ENCODE data around the gene CEP72. TPM values are rescaled to one million over a fixed set of nuclear protein-coding genes. Genes with fewer than 3 reads are reported as not detected.

Gene CEP72
- polyA plus RNA-seq, 1 of the 3 experiments (the other 2 are of a cell fraction) = 4.4 TPM

DNA sequence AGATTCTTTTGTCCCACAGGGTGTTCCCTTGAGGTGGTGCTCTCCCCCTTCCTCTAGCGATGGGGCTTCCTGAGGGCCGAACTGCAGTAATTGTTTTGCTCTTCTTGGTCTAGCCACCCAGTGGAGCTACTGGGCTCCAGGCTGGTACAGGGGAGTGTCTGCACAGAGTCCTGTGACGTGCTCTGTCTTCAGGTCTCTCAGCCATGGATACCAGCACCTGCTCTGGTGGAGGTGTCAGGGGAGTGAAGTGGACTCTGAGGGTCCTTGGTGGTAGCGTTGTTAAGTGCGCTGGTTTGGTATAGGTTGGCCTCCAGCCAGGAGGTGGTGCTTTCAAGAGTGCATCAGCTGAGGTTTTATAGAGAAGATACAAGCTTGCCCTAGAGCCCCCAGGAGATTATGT, 20.4 kb upstream of the CEP72 start:
- POLR2A ChIA-PET = no interaction called here

DNA sequence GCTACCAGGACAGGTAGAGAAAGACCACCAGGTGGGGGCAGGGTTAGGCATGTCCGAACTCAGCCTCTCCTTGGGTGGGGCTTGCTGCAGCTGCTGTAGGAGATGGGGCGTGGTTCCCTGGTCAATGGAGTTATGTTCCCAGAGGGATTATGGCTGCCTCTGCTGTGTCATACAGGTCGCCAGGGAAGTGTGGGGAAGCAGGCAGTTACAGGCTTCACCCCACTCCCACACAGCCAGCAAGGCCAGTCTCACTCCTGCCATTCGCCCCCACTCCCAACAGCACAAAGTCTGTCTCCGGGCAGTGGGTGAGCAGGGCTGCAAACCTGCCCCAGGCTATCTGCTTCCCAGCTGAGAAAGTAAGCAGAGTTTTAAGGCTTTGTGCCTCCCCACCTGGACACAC, 20.0 kb upstream of the CEP72 start:
- TF ChIP-seq NFIC (IDR thresholded peaks at IDR 0.05; ENCODE audit: borderline replicate concordance) (no peak), YY1 (IDR thresholded peaks at IDR 0.05; ENCODE audit: low read depth) (no peak), TEAD4 (IDR thresholded peaks at IDR 0.05; ENCODE audit: borderline replicate concordance, insufficient read depth) (no peak), SMC3 (IDR thresholded peaks at IDR 0.05; ENCODE audit: low read depth, low read length) (no peak), CHD2 (IDR thresholded peaks at IDR 0.05; ENCODE audit: low read length, partially characterized antibody) (no peak), ELF1 (IDR thresholded peaks at IDR 0.05) (no peak), GATA2 (CRISPR knock-in tag; IDR thresholded peaks at IDR 0.05) (no peak), GABPA (IDR thresholded peaks at IDR 0.05; ENCODE audit: low read depth) (no peak), NRF1 (IDR thresholded peaks at IDR 0.05; ENCODE audit: low read depth, low read length) (no peak), FOXJ3 (CRISPR knock-in tag; IDR thresholded peaks at IDR 0.05) (no peak), SIN3A (IDR thresholded peaks at IDR 0.05; ENCODE audit: borderline replicate concordance, low read depth, low read length) (no peak)
- TF ChIP-seq, protein P1, sequence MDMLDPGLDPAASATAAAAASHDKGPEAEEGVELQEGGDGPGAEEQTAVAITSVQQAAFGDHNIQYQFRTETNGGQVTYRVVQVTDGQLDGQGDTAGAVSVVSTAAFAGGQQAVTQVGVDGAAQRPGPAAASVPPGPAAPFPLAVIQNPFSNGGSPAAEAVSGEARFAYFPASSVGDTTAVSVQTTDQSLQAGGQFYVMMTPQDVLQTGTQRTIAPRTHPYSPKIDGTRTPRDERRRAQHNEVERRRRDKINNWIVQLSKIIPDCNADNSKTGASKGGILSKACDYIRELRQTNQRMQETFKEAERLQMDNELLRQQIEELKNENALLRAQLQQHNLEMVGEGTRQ (IDR thresholded peaks at IDR 0.05; ENCODE audit: borderline replicate concordance, low read depth, low read length) = no peak
- TF ChIP-seq, protein P2, sequence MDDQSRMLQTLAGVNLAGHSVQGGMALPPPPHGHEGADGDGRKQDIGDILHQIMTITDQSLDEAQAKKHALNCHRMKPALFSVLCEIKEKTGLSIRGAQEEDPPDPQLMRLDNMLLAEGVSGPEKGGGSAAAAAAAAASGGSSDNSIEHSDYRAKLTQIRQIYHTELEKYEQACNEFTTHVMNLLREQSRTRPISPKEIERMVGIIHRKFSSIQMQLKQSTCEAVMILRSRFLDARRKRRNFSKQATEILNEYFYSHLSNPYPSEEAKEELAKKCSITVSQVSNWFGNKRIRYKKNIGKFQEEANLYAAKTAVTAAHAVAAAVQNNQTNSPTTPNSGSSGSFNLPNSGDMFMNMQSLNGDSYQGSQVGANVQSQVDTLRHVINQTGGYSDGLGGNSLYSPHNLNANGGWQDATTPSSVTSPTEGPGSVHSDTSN (IDR thresholded peaks at IDR 0.05) = no peak
- TF ChIP-seq, protein P3, sequence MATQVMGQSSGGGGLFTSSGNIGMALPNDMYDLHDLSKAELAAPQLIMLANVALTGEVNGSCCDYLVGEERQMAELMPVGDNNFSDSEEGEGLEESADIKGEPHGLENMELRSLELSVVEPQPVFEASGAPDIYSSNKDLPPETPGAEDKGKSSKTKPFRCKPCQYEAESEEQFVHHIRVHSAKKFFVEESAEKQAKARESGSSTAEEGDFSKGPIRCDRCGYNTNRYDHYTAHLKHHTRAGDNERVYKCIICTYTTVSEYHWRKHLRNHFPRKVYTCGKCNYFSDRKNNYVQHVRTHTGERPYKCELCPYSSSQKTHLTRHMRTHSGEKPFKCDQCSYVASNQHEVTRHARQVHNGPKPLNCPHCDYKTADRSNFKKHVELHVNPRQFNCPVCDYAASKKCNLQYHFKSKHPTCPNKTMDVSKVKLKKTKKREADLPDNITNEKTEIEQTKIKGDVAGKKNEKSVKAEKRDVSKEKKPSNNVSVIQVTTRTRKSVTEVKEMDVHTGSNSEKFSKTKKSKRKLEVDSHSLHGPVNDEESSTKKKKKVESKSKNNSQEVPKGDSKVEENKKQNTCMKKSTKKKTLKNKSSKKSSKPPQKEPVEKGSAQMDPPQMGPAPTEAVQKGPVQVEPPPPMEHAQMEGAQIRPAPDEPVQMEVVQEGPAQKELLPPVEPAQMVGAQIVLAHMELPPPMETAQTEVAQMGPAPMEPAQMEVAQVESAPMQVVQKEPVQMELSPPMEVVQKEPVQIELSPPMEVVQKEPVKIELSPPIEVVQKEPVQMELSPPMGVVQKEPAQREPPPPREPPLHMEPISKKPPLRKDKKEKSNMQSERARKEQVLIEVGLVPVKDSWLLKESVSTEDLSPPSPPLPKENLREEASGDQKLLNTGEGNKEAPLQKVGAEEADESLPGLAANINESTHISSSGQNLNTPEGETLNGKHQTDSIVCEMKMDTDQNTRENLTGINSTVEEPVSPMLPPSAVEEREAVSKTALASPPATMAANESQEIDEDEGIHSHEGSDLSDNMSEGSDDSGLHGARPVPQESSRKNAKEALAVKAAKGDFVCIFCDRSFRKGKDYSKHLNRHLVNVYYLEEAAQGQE (IDR thresholded peaks at IDR 0.05; ENCODE audit: low read depth, low read length) = no peak
- TF ChIP-seq, protein P4, sequence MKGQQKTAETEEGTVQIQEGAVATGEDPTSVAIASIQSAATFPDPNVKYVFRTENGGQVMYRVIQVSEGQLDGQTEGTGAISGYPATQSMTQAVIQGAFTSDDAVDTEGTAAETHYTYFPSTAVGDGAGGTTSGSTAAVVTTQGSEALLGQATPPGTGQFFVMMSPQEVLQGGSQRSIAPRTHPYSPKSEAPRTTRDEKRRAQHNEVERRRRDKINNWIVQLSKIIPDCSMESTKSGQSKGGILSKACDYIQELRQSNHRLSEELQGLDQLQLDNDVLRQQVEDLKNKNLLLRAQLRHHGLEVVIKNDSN (IDR thresholded peaks at IDR 0.05; ENCODE audit: borderline replicate concordance, low read depth) = no peak
- TF ChIP-seq, protein P5, sequence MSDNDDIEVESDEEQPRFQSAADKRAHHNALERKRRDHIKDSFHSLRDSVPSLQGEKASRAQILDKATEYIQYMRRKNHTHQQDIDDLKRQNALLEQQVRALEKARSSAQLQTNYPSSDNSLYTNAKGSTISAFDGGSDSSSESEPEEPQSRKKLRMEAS (IDR thresholded peaks at IDR 0.05; ENCODE audit: low read depth) = no peak
- H3K4me1 ChIP-seq (ENCODE audit: control insufficient read depth in 1 of 2, insufficient read depth in 2 of 2, low read depth in 1 of 2, low read length in 1 of 2) = peaks cover 0 to 14% of the 10 kb centered on the region in 2 experiments; a peak in 1 of 4 replicates
- H2AFZ ChIP-seq (ENCODE audit: low read depth) = no peak overlapping the region
- H3K36me3 ChIP-seq (replicated peaks in 1 of 2; ENCODE audit: control insufficient read depth in 1 of 2, insufficient read depth in 2 of 2, low read length in 1 of 2) = no peaks in the 10 kb centered on the region
- no peak overlapping the region for H3K4me3 ChIP-seq (ENCODE audit: low read depth in 2 of 2, low read length in 1 of 2)
- WGBS (ENCODE audit: low lambda C conversion rate) = 8% methylated on average over 4 of the region's 5 CpGs
- no peaks in the 10 kb centered on the region for H3K9me2 ChIP-seq
- H3K9ac ChIP-seq = no peak overlapping the region
- no peaks in the 10 kb centered on the region for H3F3A ChIP-seq (replicated peaks; ENCODE audit: insufficient read depth)
- CTCF ChIA-PET = no interaction called here
- peaks cover 9% of the 10 kb centered on the region; the same call in 1 of the 2 replicates for H3K27me3 ChIP-seq (ENCODE audit: insufficient read depth)
- no peaks in the 10 kb centered on the region for H3K79me2 ChIP-seq (ENCODE audit: insufficient read depth)
- no peaks in the 10 kb centered on the region for H4K20me1 ChIP-seq (ENCODE audit: insufficient read depth)
- H3K9me3 ChIP-seq = no peaks in the 10 kb centered on the region
- DNase-seq = no peak
- POLR2A ChIA-PET = no interaction called here
- no peak overlapping the region for H3K4me2 ChIP-seq
- no peak overlapping the region for H3K27ac ChIP-seq (ENCODE audit: low read depth in 2 of 2, low read length in 1 of 2)

More for the DNA sequence above, 20.4 kb upstream of the CEP72 start:
- Histone ChIP-seq H3K27ac (ENCODE audit: low read depth in 2 of 2, low read length in 1 of 2) (no peak overlapping the region), H3K27me3 (ENCODE audit: insufficient read depth) (peaks cover 9% of the 10 kb centered on the region; the same call in 1 of the 2 replicates), H4K20me1 (ENCODE audit: insufficient read depth) (no peaks in the 10 kb centered on the region), H3K9ac (no peak overlapping the region), H3K9me3 (no peaks in the 10 kb centered on the region), H3K4me3 (ENCODE audit: low read depth in 2 of 2, low read length in 1 of 2) (no peak overlapping the region), H3K4me2 (no peak overlapping the region), H3F3A (replicated peaks; ENCODE audit: insufficient read depth) (no peaks in the 10 kb centered on the region), H2AFZ (ENCODE audit: low read depth) (no peak overlapping the region), H3K9me2 (no peaks in the 10 kb centered on the region), H3K36me3 (replicated peaks in 1 of 2; ENCODE audit: control insufficient read depth in 1 of 2, insufficient read depth in 2 of 2, low read length in 1 of 2) (no peaks in the 10 kb centered on the region), H3K4me1 (ENCODE audit: control insufficient read depth in 1 of 2, insufficient read depth in 2 of 2, low read depth in 1 of 2, low read length in 1 of 2) (peaks cover 0 to 14% of the 10 kb centered on the region in 2 experiments; a peak in 1 of 4 replicates), H3K79me2 (ENCODE audit: insufficient read depth) (no peaks in the 10 kb centered on the region)
- 44% methylated on average over 5 of the region's 5 CpGs for WGBS (ENCODE audit: low lambda C conversion rate)
- no peak for DNase-seq
- TF ChIP-seq TEAD4 (IDR thresholded peaks at IDR 0.05; ENCODE audit: borderline replicate concordance, insufficient read depth) = no peak
- no peak for TF ChIP-seq FOXJ3 (CRISPR knock-in tag; IDR thresholded peaks at IDR 0.05)
- CTCF ChIA-PET = interaction anchor here (0.7 kb wide), 1 partner anchor 14 kb away, joined by 3 read pairs; no protein-coding TSS in a partner anchor

Measured in SK-N-SH (cell line).